ENCODE measurements around the gene S1PR3.

- no peak for TF ChIP-seq CTCF (IDR thresholded peaks at IDR 0.05)
- TF ChIP-seq EP300 (IDR thresholded peaks at IDR 0.05; ENCODE audit: low read depth) = no peak
Observed at GRCh38 chr9:88990729-88991065, 571 bp upstream of the S1PR3 start.
